Common myeloid progenitor, CD34-positive (primary cell): ENCODE data around the gene ATF6. TPM values are rescaled to one million over a fixed set of nuclear protein-coding genes. Genes with fewer than 3 reads are reported as not detected.

Experiments used
- CTCF ChIA-PET: fragments of 350-600 bp; sonication (Branson Sonifier 250); formaldehyde crosslinking; loops from one replicate; lab custom pipeline; 2021; ENCODE audit warnings: antibody characterized with exemption; lab: Charles Lee
- POLR2A ChIA-PET: fragments of 350-600 bp; sonication (Branson Sonifier 250); formaldehyde crosslinking; loops from one replicate; lab custom pipeline; 2021; ENCODE audit warnings: antibody characterized with exemption; lab: Charles Lee
- DNase-seq, 3 donors: peaks; one replicate each; pipeline versions ENCODE4 v3.0.0 to v3.0.0-alpha.2; 2013
- H3K27ac ChIP-seq, 2 experiments: 1 replicate in 1 of 2; 2 replicates in 1 of 2; pipeline ENCODE4 v1.7.0; 2013; ENCODE audit warnings: inconsistent platforms in 2 of 2, low read length in 2 of 2, mild to moderate bottlenecking in 2 of 2, low read depth in 1 of 2, moderate library complexity in 1 of 2; ENCODE audit not compliant: severe bottlenecking in 2 of 2, insufficient read depth in 1 of 2, poor library complexity in 1 of 2
- H3K27me3 ChIP-seq, 5 experiments: replicated peaks in 2 of 5; 1 replicate in 3 of 5; 2 replicates in 2 of 5; pipeline versions ENCODE4 v1.6.1 to v1.7.0; 2013; ENCODE audit warnings: low read length in 4 of 5, mild to moderate bottlenecking in 2 of 5, moderate library complexity in 2 of 5, inconsistent platforms in 1 of 5; ENCODE audit not compliant: insufficient read depth in 5 of 5, control insufficient read depth in 4 of 5
- H3K36me3 ChIP-seq, 4 experiments: 1 replicate in 2 of 4; 2 replicates in 2 of 4; pipeline versions ENCODE4 v1.6.1 to v1.7.0; 2013; ENCODE audit warnings: low read length in 3 of 4, control low read depth in 1 of 4, mild to moderate bottlenecking in 1 of 4; ENCODE audit not compliant: control insufficient read depth in 4 of 4, insufficient read depth in 4 of 4
- H3K4me1 ChIP-seq, 4 experiments: 1 replicate in 3 of 4; 2 replicates in 1 of 4; pipeline versions ENCODE4 v1.6.1 to v1.7.1; 2013; ENCODE audit warnings: low read length in 3 of 4, mild to moderate bottlenecking in 3 of 4, control low read depth in 1 of 4, inconsistent platforms in 1 of 4, moderate library complexity in 1 of 4; ENCODE audit not compliant: control insufficient read depth in 4 of 4, insufficient read depth in 4 of 4; ENCODE audit errors: control extremely low read depth in 1 of 4
- H3K4me3 ChIP-seq, 7 experiments: 1 replicate in 4 of 7; 2 replicates in 3 of 7; pipeline versions ENCODE4 v1.5.1 to v1.7.0; 2013; ENCODE audit warnings: mild to moderate bottlenecking in 7 of 7, low read length in 6 of 7, moderate library complexity in 6 of 7, inconsistent platforms in 2 of 7, low read depth in 2 of 7, control low read depth in 1 of 7; ENCODE audit not compliant: insufficient read depth in 4 of 7, control insufficient read depth in 1 of 7; ENCODE audit errors: extremely low read depth in 1 of 7
- H3K9me3 ChIP-seq, 5 experiments: 1 replicate in 4 of 5; 2 replicates in 1 of 5; pipeline versions ENCODE4 v1.6.1 to v1.7.1; 2013; ENCODE audit warnings: low read length in 4 of 5, mild to moderate bottlenecking in 2 of 5, inconsistent platforms in 1 of 5, low read depth in 1 of 5, moderate library complexity in 1 of 5; ENCODE audit not compliant: control insufficient read depth in 4 of 5, insufficient read depth in 2 of 5; ENCODE audit errors: control extremely low read depth in 1 of 5
- WGBS: methylation state at CpG from one replicate; pipeline ENCODE4 v1.1.5; 2013; ENCODE audit not compliant: insufficient coverage; 5-methylcytosine and 5-hydroxymethylcytosine counted together
- polyA plus RNA-seq: library from polyadenylated mRNA; unstranded; fragments of 120-200 nt; gene quantifications from one replicate; pipeline ENCODE4 v1.2.1, GENCODE V29; 2013

The ATF6 gene, protein sequence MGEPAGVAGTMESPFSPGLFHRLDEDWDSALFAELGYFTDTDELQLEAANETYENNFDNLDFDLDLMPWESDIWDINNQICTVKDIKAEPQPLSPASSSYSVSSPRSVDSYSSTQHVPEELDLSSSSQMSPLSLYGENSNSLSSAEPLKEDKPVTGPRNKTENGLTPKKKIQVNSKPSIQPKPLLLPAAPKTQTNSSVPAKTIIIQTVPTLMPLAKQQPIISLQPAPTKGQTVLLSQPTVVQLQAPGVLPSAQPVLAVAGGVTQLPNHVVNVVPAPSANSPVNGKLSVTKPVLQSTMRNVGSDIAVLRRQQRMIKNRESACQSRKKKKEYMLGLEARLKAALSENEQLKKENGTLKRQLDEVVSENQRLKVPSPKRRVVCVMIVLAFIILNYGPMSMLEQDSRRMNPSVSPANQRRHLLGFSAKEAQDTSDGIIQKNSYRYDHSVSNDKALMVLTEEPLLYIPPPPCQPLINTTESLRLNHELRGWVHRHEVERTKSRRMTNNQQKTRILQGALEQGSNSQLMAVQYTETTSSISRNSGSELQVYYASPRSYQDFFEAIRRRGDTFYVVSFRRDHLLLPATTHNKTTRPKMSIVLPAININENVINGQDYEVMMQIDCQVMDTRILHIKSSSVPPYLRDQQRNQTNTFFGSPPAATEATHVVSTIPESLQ
- 19.0 TPM for polyA plus RNA-seq

DNA sequence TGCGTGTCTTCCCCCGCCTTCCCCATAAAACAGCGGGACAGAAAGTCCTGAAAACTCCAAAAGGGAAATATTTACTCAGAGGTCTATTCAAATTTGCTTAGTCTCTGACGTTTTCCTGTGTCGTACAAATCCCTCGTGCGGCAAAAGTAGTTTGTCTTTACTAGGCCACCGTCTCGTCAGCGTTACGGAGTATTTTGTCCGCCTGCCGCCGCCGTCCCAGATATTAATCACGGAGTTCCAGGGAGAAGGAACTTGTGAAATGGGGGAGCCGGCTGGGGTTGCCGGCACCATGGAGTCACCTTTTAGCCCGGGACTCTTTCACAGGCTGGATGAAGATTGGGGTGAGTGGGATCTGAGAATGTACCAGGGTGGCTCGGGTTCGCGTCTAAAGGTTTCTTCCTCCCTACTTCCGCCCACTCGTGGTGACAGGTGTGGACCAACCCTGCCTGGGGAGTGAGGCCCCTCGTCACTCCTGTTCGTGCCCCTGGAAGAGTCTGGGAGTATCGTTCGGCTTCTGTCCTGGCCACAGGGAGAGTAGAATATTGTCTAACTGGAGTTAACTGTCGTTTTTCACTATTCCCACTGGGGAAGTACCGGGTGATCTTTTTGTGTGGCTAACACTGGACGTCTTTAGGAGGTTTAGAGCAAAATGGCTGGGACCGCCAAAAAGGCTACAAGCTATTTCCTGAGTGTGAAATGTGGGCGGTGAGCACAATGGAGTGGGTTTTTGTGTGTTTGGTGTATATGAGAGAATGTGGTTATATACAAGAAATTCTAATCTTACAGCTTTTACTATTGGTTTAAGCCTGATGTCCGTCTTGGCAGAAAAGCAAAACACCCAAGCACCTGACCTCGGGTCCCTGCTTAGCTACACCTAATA is at the start of gene ATF6:
ATF6 (plus strand) TSS at position 219 of the 880 bp plus-strand sequence; CDS start at position 260, 41 bp downstream.
- Histone ChIP-seq H3K4me1 (peaks cover 21 to 41% (median 28%) of the 10 kb centered on the region in 4 experiments), H3K27me3 (no peaks in the 10 kb centered on the region), H3K4me3 (peak within 1 kb of the TSS; percentile 85 to 100 (median 98)), H3K9me3 (no peaks in the 10 kb centered on the region), H3K36me3 (peaks cover 0 to 2% (median 0%) of the 10 kb centered on the region in 4 experiments), H3K27ac (peak within 1 kb of the TSS; percentile 93 to 97)
- CTCF ChIA-PET, result interaction anchor here (0.7 to 1.6 kb wide), 4 partner anchors 10 to 26 kb away, joined by 3 to 6 read pairs (median 4); partner anchors contain the start of gene DUSP12
- POLR2A ChIA-PET, result interaction anchor here (0.7 kb wide), 1 partner anchor 17 kb away, joined by 3 read pairs; the partner anchor contains the start of gene DUSP12
- WGBS, result 0% methylated on average over 23 of the region's 35 CpGs
- DNase-seq, result peak; percentile 94

DNA sequence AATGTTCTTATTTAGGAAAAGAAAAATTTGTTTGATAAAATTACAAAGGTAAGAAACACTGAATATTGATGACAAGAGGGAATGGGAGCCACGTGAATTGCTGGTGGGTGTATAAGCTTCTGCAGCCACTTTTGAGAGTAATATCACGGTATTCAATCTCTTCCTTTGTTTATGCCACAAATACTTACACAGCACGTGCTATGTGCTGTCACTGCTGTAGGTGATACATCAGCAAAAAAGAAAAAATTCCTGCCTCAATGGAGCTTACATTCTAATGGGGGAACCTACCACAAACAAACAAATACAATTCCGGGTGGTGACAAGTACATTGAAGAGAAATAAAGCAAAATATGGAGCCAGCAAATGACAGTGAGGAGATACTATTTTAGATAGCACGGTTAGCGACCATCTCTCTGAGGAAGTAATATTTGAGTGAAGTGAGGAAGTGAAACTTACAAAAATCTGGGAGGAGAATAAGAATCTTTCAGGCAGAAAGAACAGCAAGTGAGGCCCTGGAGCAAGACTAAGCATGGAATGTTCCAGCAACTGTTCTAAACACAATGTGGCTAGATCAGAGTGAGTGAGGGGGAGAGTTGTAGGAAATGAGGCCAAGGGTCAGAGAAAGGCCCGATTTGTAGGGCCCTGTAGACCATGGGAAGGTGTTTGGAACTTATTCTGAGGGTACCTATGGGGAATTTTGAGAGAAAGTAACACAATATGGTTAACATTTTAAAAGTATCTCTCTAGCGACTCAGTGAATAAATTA is 47.4 kb upstream of the ATF6 start:
- DNase-seq, result peak in 1 of 3 donors; percentile 17
- ChIA-PET CTCF (interaction anchor here (1.0 to 1.2 kb wide), 2 partner anchors 8 to 21 kb away, joined by 3 read pairs; no protein-coding TSS in a partner anchor), POLR2A (no interaction called here)
- no peaks in the 10 kb centered on the region for H3K36me3 ChIP-seq
- H3K27me3 ChIP-seq, result peaks cover 2 to 23% (median 7%) of the 10 kb centered on the region in 5 experiments
- peaks cover 0 to 24% (median under 1%) of the 10 kb centered on the region in 4 experiments for H3K4me1 ChIP-seq
- H3K9me3 ChIP-seq, result no peaks in the 10 kb centered on the region
- H3K27ac ChIP-seq, result no peak overlapping the region
- WGBS, result 52% methylated on average over 6 of the region's 8 CpGs
- H3K4me3 ChIP-seq, result no peak overlapping the region

DNA sequence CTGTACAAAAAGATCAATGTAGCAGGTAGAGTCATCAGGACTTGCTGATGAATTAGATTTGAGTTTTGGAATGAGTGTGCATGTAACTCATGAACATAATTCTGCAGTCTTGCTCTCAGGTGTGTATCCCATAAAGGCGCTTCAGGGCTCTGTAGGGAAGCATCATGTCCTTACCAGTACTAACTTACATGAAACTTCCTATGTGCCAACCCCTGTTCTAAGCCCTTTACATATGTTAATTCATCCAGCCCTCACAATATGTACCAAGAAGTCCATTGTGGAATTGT is 46.9 kb upstream of the ATF6 start:
- Histone ChIP-seq H3K4me1 (peaks cover 0 to 24% (median under 1%) of the 10 kb centered on the region in 4 experiments), H3K27ac (no peak overlapping the region), H3K36me3 (no peaks in the 10 kb centered on the region), H3K4me3 (no peak overlapping the region), H3K27me3 (peaks cover 2 to 28% (median 7%) of the 10 kb centered on the region in 5 experiments), H3K9me3 (no peaks in the 10 kb centered on the region)
- CTCF ChIA-PET, result no interaction called here
- POLR2A ChIA-PET, result no interaction called here
- WGBS, result 89% methylated on average over 1 of the region's 1 CpG
- no peak for DNase-seq

DNA sequence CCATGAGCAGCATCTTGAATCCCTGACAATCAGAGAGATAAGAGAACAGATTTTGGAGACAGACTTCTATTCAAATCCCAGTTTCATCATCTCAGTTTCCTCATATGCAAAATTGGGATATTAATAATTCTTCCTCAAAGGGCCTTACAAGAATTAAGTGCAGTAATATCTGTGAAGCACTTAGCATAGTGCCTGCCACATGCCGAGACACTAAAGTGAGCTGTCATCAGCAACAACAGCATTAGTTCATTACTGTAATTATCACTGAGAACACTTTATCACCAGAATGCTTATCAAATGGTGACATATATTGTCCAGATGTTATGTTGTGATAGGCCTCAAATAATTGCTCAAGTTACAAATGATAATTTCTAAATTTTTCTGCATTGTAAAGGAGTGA is 45.7 kb upstream of the ATF6 start:
- H3K4me3 ChIP-seq, result no peak overlapping the region
- H3K4me1 ChIP-seq, result peaks cover under 1 to 27% (median 2%) of the 10 kb centered on the region in 4 experiments
- no CpG with 5 or more reads among the region's 1 CpG for WGBS
- ChIA-PET POLR2A (no interaction called here), CTCF (no interaction called here)
- H3K9me3 ChIP-seq, result no peaks in the 10 kb centered on the region
- peaks cover 2 to 35% (median 14%) of the 10 kb centered on the region in 5 experiments for H3K27me3 ChIP-seq
- no peaks in the 10 kb centered on the region for H3K36me3 ChIP-seq
- DNase-seq, result peak in 1 of 3 donors; percentile 33
- no peak overlapping the region for H3K27ac ChIP-seq

DNA sequence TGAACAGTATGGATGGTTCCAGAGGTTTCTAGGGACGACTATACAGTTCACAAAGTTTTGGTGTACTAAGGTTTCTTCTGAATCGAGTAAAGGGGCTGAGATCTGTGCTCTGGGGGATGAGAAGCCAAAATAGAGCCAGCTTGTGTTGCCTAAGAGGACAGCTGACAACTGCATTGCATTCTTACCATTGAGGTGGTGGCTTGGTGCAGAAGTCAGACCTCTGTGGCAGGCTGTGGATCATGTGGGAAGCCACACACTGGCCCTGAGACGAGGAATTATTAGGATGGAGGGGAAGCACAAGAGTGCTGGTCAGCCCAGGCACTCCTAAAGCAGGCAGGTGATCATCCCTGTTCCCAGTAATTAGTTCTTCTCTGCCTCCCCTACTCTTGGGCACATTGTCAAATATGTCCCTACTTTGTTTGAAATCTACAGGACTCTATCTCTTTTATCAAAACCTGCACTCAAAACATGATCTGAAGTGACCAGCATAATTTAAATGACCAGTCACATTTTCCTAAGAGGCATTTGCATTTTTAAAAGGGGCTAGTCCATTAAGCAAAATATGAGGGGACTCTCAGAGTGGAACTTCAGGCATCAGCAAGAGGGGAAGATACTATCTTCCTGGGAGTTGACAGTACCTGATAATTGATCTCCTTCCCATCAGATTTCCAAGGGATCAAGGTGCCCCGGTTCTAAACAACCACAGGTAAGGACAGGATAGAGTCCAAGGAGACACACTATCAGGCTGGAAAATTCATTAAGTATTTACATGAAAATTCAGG is 45.0 kb upstream of the ATF6 start, which contains the start of gene FCRLB:
FCRLB (plus strand) TSS at position 589 of the 782 bp plus-strand sequence. CDS start 1,129 bp downstream, outside the sequence.
- no peaks in the 10 kb centered on the region for H3K36me3 ChIP-seq
- no peaks in the 10 kb centered on the region for H3K9me3 ChIP-seq
- 92% methylated on average over 3 of the region's 4 CpGs for WGBS
- ChIA-PET CTCF (interaction anchor here (1.1 kb wide), 1 partner anchor 21 kb away, joined by 3 read pairs; no protein-coding TSS in a partner anchor), POLR2A (no interaction called here)
- peaks cover 4 to 34% (median 8%) of the 10 kb centered on the region in 4 experiments for H3K4me1 ChIP-seq
- peaks cover 2 to 34% (median 10%) of the 10 kb centered on the region in 5 experiments for H3K27me3 ChIP-seq
- no peak within 1 kb of the TSS for H3K4me3 ChIP-seq
- H3K27ac ChIP-seq, result no peak within 1 kb of the TSS
- peak in 1 of 3 donors; percentile 15 for DNase-seq
